ENCODE data around the gene PATE2. TPM values are rescaled to one million over a fixed set of nuclear protein-coding genes. Genes with fewer than 3 reads are reported as not detected.

The PATE2 gene
- total RNA-seq, result not detected

DNA sequence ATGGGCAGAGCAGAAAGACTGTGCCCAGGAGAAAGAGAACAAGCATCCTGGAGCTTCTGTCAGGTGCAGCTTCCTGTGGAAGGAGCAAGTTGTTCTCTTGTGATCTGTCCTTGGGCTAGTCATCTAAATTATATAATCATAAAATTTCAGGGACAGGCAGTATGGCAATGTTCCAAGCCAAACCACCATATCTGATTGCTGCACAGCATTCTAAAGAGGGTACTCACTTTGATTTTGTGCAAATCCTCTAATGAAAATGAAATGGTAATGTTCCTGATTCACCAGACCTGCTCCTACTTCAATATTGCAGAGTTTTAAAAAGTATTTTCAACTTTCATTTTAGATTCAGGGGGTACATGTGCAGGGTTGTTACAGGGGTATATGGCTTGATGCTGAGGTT is at the start of gene PATE2:
Gene PATE2, minus strand, starts transcription at position 101 of the 400 bp plus-strand sequence. Its CDS starts 55 bp downstream, at position 46.
- ATAC-seq, result no peak
- DNase-seq (ENCODE audit: low spot score), result no peak
- intact Hi-C loops (cut with DNase I), result no loop called here

- ATAC-seq, result no peak
- intact Hi-C loops (cut with DNase I), result no loop called here
- no peak for DNase-seq (ENCODE audit: low spot score)
Observed at GRCh38 chr11:125807909-125808308, 29.3 kb upstream of the PATE2 start.

DNA sequence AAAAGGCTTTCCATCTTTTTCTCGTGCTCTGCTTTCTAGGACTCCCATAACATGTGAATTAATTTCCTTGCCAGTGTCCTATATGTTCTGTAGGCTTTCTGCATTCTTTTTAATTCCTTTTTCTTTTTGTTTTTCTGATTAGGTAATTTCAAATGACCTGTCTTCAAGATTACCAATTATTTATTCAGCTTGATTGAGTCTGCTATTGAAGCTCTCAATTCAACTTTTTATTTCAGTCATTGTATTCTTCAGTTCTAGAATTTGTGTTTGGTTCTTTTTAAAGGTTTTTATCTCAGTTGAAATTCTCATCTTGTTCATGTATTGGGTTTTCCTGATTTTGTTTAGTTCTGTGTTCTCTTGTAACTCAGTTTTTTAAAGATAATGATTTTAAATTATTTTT is 23.8 kb upstream of the PATE2 start:
- ATAC-seq, result no peak
- no peak for DNase-seq (ENCODE audit: low spot score)
- intact Hi-C loops (cut with DNase I), result no loop called here

DNA sequence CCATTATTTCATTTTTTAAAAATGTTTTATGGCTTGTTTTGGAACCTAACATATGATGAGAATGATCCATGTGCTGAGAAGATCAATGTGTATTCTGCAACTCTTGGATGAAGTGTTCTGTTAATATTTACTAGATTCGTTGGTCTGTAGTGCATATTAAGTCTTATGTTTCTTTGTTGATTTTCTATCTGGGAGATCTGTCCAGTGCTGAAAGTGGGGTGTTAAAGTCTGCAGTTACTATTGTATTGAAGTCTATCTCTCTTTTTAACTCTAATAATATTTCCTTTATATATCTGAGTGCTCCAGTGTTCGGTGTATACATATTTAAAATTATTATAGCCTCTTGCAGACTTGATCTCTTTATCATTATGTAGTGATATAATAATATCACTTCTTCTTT is 21.2 kb upstream of the PATE2 start:
- ATAC-seq (no peak), DNase-seq (ENCODE audit: low spot score) (no peak)
- intact Hi-C loops (cut with DNase I), result no loop called here

GRCh38 chr11:125797641-125798040 is 19.0 kb upstream of the PATE2 start:
- DNase-seq (ENCODE audit: low spot score) (no peak), ATAC-seq (no peak)
- intact Hi-C loops (cut with DNase I), result no loop called here

DNA sequence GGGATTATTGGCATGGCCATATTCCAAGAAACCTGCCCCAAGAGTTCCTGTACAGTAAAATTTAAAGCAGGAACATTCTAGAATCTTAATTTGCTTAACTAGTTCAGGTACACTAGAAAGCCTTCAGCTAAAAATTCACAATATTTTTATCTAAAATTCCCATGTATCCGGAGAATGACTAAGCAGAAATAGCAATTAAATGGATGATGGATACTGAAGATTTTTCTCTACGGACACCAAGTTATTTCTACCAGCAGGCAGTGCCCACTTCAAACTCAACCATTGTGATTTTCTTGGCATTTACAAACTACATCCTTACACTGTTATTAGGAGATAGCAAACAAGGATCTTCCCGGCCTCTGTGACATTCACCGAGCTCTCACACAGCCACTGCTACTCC is 12.2 kb upstream of the PATE2 start:
- DNase-seq (ENCODE audit: low spot score) (no peak), ATAC-seq (no peak)
- intact Hi-C loops (cut with DNase I), result no loop called here

DNA sequence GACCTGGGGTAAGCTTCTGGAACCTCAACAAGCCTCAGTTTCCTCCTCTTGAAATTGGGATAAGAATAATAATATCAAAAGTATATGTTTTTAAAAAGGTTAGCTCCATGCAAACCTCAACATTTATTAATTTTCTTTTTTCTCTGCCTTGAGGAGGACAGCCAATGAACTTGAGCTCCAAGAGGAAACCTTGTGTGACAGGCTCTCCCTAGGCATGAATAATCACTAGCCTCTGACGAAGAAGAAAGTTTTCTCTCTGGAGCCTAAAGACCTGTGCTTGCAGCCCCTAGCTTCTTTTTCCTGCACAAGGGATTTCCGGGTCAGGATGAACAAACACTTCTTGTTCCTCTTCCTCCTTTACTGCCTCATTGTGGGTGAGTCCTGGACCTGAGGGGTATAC is 9.2 kb upstream of the PATE2 start, which contains the start of gene PATE3:
Gene PATE3, plus strand, starts transcription at position 301 of the 400 bp plus-strand sequence. Its CDS starts 25 bp downstream, at position 326.
- DNase-seq (ENCODE audit: low spot score) (no peak), ATAC-seq (no peak)
- intact Hi-C loops (cut with DNase I), result no loop called here

DNA sequence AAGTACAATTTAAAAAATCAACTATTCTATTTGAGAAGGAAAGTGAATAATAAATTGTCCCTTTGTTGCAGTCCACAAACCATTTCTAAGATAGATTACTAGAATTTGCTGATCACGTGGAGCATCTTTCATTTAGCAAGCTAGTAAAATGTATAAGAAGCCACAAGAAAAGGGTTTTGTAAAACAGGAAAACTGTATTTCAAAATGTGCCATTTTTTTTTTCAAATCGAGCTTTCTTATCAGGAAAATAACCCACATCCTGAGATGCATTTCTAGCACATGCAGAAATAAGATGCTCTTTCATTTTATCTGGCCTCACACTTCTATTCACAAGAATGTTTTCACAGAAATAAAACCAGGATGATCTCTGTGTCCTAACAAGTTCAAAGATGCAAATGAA is 6.0 kb upstream of the PATE2 start:
- intact Hi-C loops (cut with DNase I), result no loop called here
- no peak for ATAC-seq
- DNase-seq (ENCODE audit: low spot score), result no peak

- no peak for ATAC-seq
- DNase-seq (ENCODE audit: low spot score), result no peak
- intact Hi-C loops (cut with DNase I), result no loop called here
Observed at GRCh38 chr11:125777309-125777708, 1.3 kb downstream of the PATE2 start.

DNA sequence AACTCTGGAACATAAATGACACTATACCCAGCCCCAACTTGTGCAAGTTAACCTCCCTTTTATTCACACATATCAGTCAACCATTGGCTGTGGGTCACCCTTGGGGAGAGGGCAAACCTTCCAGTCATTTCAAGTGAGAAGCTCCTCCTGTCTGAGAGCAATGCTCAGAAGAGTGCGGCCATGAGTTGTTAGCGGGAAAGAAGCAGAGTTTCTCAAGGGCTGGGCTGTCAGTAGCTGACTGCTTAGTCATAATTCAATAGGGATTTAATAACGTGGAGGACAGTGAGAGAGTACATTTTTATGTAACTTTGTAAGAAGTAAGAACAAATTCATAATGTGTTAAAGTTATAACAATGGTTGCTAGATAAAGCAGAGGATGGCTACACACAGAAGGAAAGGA is 5.1 kb downstream of the PATE2 start:
- DNase-seq (ENCODE audit: low spot score) (no peak), ATAC-seq (no peak)
- intact Hi-C loops (cut with DNase I), result no loop called here

- DNase-seq (ENCODE audit: low spot score), result no peak
- ATAC-seq, result no peak
- intact Hi-C loops (cut with DNase I), result no loop called here
Observed at GRCh38 chr11:125772834-125773505, 5.7 kb downstream of the PATE2 start.

DNA sequence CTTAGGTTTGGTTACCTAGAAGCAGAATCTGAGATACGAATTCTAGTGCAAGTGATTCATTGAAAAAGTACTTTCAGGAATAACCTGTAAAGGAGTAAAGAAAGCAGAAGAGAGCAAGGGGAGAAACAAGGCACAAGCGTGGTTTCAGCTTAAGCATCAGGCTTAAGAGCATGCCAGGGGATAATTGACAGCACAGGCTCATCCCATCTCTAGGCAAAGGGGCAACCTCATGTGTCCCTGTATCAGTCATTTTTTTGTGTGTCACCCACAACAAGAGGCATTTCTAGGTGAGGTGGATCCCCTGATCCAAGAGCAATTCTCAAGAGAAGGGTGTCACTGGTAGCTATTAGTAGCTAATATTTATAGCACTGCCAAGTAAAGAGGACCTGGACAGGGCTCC is 8.0 kb downstream of the PATE2 start:
- intact Hi-C loops (cut with DNase I), result no loop called here
- DNase-seq (ENCODE audit: low spot score), result no peak

GRCh38 chr11:125768336-125769046 is 10.1 kb downstream of the PATE2 start:
- ATAC-seq (no peak), DNase-seq (ENCODE audit: low spot score) (no peak)
- intact Hi-C loops (cut with DNase I), result no loop called here

More for the DNA sequence above, 8.0 kb downstream of the PATE2 start:
- no peak for ATAC-seq

GRCh38 chr11:125766251-125766650 is 12.4 kb downstream of the PATE2 start:
- ATAC-seq (no peak), DNase-seq (ENCODE audit: low spot score) (no peak)
- intact Hi-C loops (cut with DNase I), result no loop called here

- ATAC-seq (no peak), DNase-seq (ENCODE audit: low spot score) (no peak)
- intact Hi-C loops (cut with DNase I), result no loop called here
Observed at GRCh38 chr11:125763483-125763882, 15.1 kb downstream of the PATE2 start.

GRCh38 chr11:125762445-125762844 is 16.2 kb downstream of the PATE2 start:
- intact Hi-C loops (cut with DNase I), result no loop called here
- ATAC-seq (no peak), DNase-seq (ENCODE audit: low spot score) (no peak)

- intact Hi-C loops (cut with DNase I), result no loop called here
- no peak for DNase-seq (ENCODE audit: low spot score)
Observed at GRCh38 chr11:125756050-125756449, 22.6 kb downstream of the PATE2 start.

DNA sequence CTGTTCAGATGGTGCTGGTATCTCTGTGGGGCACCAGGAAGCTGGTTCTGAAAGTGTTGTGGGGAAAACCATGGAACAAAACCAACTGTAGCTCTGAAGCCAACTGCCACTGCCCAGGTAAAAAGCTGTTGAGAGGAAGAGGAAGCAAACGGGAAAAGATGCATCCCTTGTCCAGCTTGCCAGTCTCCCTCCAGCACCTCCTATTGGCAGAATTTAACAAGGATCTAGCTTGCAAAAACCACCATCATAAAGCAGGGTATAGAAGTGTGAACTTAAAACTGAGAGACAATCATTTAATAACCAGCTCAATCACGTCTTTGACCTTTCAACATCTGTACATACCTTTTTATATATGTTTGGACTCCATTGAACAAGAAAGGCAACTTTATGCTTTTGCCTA is 28.0 kb downstream of the PATE2 start:
- DNase-seq (ENCODE audit: low spot score) (no peak), ATAC-seq (no peak)
- intact Hi-C loops (cut with DNase I), result no loop called here

More at GRCh38 chr11:125756050-125756449, 22.6 kb downstream of the PATE2 start:
- ATAC-seq, result no peak

GRCh38 chr11:125745979-125746378 is 32.6 kb downstream of the PATE2 start, which contains the start of gene PATE1:
Gene PATE1, plus strand, starts transcription at chr11:125746279. Its CDS starts 26 bp downstream, at chr11:125746305.
- DNase-seq (ENCODE audit: low spot score) (no peak), ATAC-seq (no peak)
- intact Hi-C loops (cut with DNase I), result no loop called here

DNA sequence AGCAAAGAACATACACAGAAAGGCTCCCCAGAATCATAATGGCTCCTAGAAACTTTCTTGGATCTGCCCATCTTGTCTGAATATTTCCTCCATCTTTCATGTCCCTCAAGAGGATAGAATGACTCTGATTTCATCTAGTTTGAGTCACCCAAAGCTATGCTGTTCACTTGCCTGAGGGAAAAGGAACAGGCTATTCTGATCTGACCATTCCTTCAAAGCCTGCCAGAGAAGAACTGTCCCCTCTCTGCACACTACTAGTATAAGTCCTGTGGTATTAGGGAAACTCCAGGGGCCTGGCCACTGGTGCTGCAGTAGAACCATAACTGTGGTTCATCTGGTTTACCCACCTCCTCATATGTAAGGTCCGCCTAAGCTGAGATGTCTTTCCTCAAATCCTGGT is 34.9 kb downstream of the PATE2 start:
- intact Hi-C loops (cut with DNase I), result no loop called here
- DNase-seq (ENCODE audit: low spot score) (no peak), ATAC-seq (no peak)

DNA sequence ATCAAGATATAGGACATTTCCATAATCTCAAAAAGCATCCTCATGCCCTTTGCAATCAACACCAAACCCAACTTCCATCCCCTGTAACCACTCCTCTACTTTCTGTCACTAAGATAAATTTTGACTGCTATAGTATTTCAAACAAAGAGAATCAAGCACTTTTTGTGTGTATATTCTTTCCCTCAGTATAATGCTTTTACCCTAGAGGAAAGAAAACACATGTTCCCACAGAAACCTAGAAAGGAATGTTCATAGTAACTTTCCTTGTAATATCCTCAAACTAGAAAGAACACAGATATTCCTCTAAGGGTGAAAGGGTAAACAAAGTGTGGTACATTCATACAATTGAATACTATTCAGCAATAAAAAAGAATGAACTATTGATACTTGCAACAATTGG is 38.0 kb downstream of the PATE2 start:
- intact Hi-C loops (cut with DNase I), result no loop called here
- no peak for DNase-seq (ENCODE audit: low spot score)

More for the DNA sequence above, 38.0 kb downstream of the PATE2 start:
- no peak for ATAC-seq
